ENCODE measurements around the gene RNU4-1. TPM values are rescaled to one million over a fixed set of nuclear protein-coding genes. Genes with fewer than 3 reads are reported as not detected.

RNU4-1 gene
- polyA plus RNA-seq (2013, experiment 1 of 2), result not detected
- not detected for polyA plus RNA-seq (2013, experiment 2 of 2)

- Histone ChIP-seq H3K79me1 (ENCODE audit: low read depth, low read length) (no peaks in the 10 kb centered on the region), H3K14ac (ENCODE audit: low read length) (no peak within 1 kb of the TSS), H3K4me1 (ENCODE audit: control insufficient read depth in 2 of 2, insufficient read depth in 1 of 2, low read depth in 1 of 2, low read length in 2 of 2) (peaks cover 1 to 5% of the 10 kb centered on the region in 2 donors), H3K4ac (ENCODE audit: low read length) (no peak within 1 kb of the TSS), H4K8ac (ENCODE audit: low read depth, low read length) (no peak within 1 kb of the TSS), H2BK120ac (ENCODE audit: low read depth, low read length) (no peak within 1 kb of the TSS), H3K36me3 (replicated peaks in 1 of 2; ENCODE audit: control insufficient read depth in 2 of 2, insufficient read depth in 2 of 2, low read length in 2 of 2) (no peaks in the 10 kb centered on the region), H3K18ac (ENCODE audit: low read length) (peak within 1 kb of the TSS; percentile 82), H2AFZ (ENCODE audit: low read length) (peak within 1 kb of the TSS; percentile 62), H3K27me3 (ENCODE audit: control insufficient read depth in 3 of 3, insufficient read depth in 3 of 3, low read depth in 1 of 3, low read length in 3 of 3) (no peaks in the 10 kb centered on the region), H3K23ac (ENCODE audit: low read depth, low read length, poor library complexity) (peak within 1 kb of the TSS; percentile 99), H3K4me2 (ENCODE audit: insufficient read depth, low read length, poor library complexity, severe bottlenecking) (peak within 1 kb of the TSS; percentile 74), H2AK5ac (ENCODE audit: low read depth, low read length) (no peak within 1 kb of the TSS), H2BK5ac (ENCODE audit: low read length) (peak within 1 kb of the TSS; percentile 100), H3K27ac (replicated peaks; ENCODE audit: low read length) (peak within 1 kb of the TSS; percentile 93), H2BK12ac (ENCODE audit: low read length) (no peak within 1 kb of the TSS), H3K4me3 (ENCODE audit: low read length in 2 of 2) (peak within 1 kb of the TSS; percentile 45 to 82), H3K9me3 (replicated peaks in 1 of 2; ENCODE audit: control insufficient read depth in 2 of 2, insufficient read depth in 1 of 2, low read depth in 1 of 2, low read length in 2 of 2) (no peaks in the 10 kb centered on the region), H3K9ac (ENCODE audit: low read depth, low read length, poor library complexity) (peak within 1 kb of the TSS; percentile 78), H4K91ac (ENCODE audit: low read depth, low read length, poor library complexity) (no peak within 1 kb of the TSS), H2BK15ac (ENCODE audit: low read length) (peak within 1 kb of the TSS; percentile 3)
- DNase-seq (ENCODE audit: low spot score), result peak; percentile 78
- WGBS, 2 donors (ENCODE audit: extremely low coverage in 2 of 2, insufficient read length in 2 of 2, insufficient replicate concordance in 1 of 2), result no CpG with 5 or more reads among the region's 29 CpGs
Measured at GRCh38 chr12:120292661-120293531, at the start of gene RNU4-1. Gene RNU4-1, minus strand, starts transcription at chr12:120293237.

- Histone ChIP-seq H3K27ac (replicated peaks; ENCODE audit: low read length) (peak overlapping the region; percentile 20), H3K9me3 (replicated peaks in 1 of 2; ENCODE audit: control insufficient read depth in 2 of 2, insufficient read depth in 1 of 2, low read depth in 1 of 2, low read length in 2 of 2) (peaks cover 4 to 8% of the 10 kb centered on the region in 2 donors), H4K91ac (ENCODE audit: low read depth, low read length, poor library complexity) (peak overlapping the region; percentile 3)
Measured at GRCh38 chr12:120342175-120343038, 49.4 kb upstream of the RNU4-1 start.

DNA sequence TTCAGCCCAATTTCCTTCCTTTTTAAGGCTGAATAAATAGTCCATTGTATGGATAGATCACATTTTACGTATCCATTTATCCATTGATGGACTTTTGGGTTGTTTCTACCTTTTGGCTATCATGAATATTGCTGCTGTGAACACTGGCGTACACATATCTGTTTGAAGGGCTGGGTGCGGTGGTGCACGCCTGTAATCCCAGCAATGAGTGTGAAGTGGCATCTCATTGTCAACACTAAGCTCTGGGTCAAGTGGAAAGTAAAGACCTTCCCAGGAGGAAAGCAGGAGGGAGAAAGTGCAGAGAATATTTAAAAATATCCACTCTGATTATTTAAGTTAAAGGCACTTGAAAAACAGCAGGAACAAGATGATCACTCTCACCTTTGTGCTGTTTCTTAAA lies 46.2 kb upstream of the RNU4-1 start:
- no CpG with 5 or more reads among the region's 4 CpGs for WGBS, 2 donors (ENCODE audit: extremely low coverage in 2 of 2, insufficient read length in 2 of 2, insufficient replicate concordance in 1 of 2)
- no peak overlapping the region for H3K14ac ChIP-seq (ENCODE audit: low read length)
- peaks cover 0 to 5% of the 10 kb centered on the region in 2 donors for H3K4me1 ChIP-seq (ENCODE audit: control insufficient read depth in 2 of 2, insufficient read depth in 1 of 2, low read depth in 1 of 2, low read length in 2 of 2)
- H3K4me2 ChIP-seq (ENCODE audit: insufficient read depth, low read length, poor library complexity, severe bottlenecking), result no peak overlapping the region
- H2BK5ac ChIP-seq (ENCODE audit: low read length), result no peak overlapping the region
- DNase-seq (ENCODE audit: low spot score), result no peak
- H3K9me3 ChIP-seq (replicated peaks in 1 of 2; ENCODE audit: control insufficient read depth in 2 of 2, insufficient read depth in 1 of 2, low read depth in 1 of 2, low read length in 2 of 2), result peaks cover 11 to 22% of the 10 kb centered on the region in 2 donors
- no peak overlapping the region for H2AFZ ChIP-seq (ENCODE audit: low read length)
- no peak overlapping the region for H3K4me3 ChIP-seq (ENCODE audit: low read length in 2 of 2)
- no peak overlapping the region for H3K23ac ChIP-seq (ENCODE audit: low read depth, low read length, poor library complexity)
- H2BK12ac ChIP-seq (ENCODE audit: low read length), result no peak overlapping the region
- no peak overlapping the region for H4K8ac ChIP-seq (ENCODE audit: low read depth, low read length)
- no peak overlapping the region for H3K27ac ChIP-seq (replicated peaks; ENCODE audit: low read length)
- no peaks in the 10 kb centered on the region for H3K27me3 ChIP-seq (ENCODE audit: control insufficient read depth in 3 of 3, insufficient read depth in 3 of 3, low read depth in 1 of 3, low read length in 3 of 3)
- no peak overlapping the region for H2BK120ac ChIP-seq (ENCODE audit: low read depth, low read length)
- no peak overlapping the region for H4K91ac ChIP-seq (ENCODE audit: low read depth, low read length, poor library complexity)
- H3K4ac ChIP-seq (ENCODE audit: low read length), result no peak overlapping the region
- no peak overlapping the region for H3K9ac ChIP-seq (ENCODE audit: low read depth, low read length, poor library complexity)
- no peaks in the 10 kb centered on the region for H3K79me1 ChIP-seq (ENCODE audit: low read depth, low read length)
- no peak overlapping the region for H2AK5ac ChIP-seq (ENCODE audit: low read depth, low read length)
- H3K18ac ChIP-seq (ENCODE audit: low read length), result no peak overlapping the region
- H2BK15ac ChIP-seq (ENCODE audit: low read length), result no peak overlapping the region
- peaks cover 11 to 21% of the 10 kb centered on the region in 2 donors for H3K36me3 ChIP-seq (replicated peaks in 1 of 2; ENCODE audit: control insufficient read depth in 2 of 2, insufficient read depth in 2 of 2, low read length in 2 of 2)

More at GRCh38 chr12:120342175-120343038, 49.4 kb upstream of the RNU4-1 start:
- Histone ChIP-seq H3K23ac (ENCODE audit: low read depth, low read length, poor library complexity) (no peak overlapping the region), H2BK120ac (ENCODE audit: low read depth, low read length) (no peak overlapping the region), H3K4me3 (ENCODE audit: low read length in 2 of 2) (no peak overlapping the region), H3K18ac (ENCODE audit: low read length) (no peak overlapping the region), H2BK12ac (ENCODE audit: low read length) (no peak overlapping the region), H3K14ac (ENCODE audit: low read length) (no peak overlapping the region), H2AK5ac (ENCODE audit: low read depth, low read length) (no peak overlapping the region), H3K36me3 (replicated peaks in 1 of 2; ENCODE audit: control insufficient read depth in 2 of 2, insufficient read depth in 2 of 2, low read length in 2 of 2) (peaks cover 29 to 51% of the 10 kb centered on the region in 2 donors), H3K4me1 (ENCODE audit: control insufficient read depth in 2 of 2, insufficient read depth in 1 of 2, low read depth in 1 of 2, low read length in 2 of 2) (peaks cover 0 to 5% of the 10 kb centered on the region in 2 donors), H3K79me1 (ENCODE audit: low read depth, low read length) (peaks cover 4% of the 10 kb centered on the region), H3K4ac (ENCODE audit: low read length) (no peak overlapping the region), H3K9ac (ENCODE audit: low read depth, low read length, poor library complexity) (no peak overlapping the region), H2AFZ (ENCODE audit: low read length) (no peak overlapping the region), H3K4me2 (ENCODE audit: insufficient read depth, low read length, poor library complexity, severe bottlenecking) (peak overlapping the region; percentile 11), H2BK5ac (ENCODE audit: low read length) (no peak overlapping the region), H2BK15ac (ENCODE audit: low read length) (no peak overlapping the region), H3K27me3 (ENCODE audit: control insufficient read depth in 3 of 3, insufficient read depth in 3 of 3, low read depth in 1 of 3, low read length in 3 of 3) (no peaks in the 10 kb centered on the region), H4K8ac (ENCODE audit: low read depth, low read length) (no peak overlapping the region)
- no peak for DNase-seq (ENCODE audit: low spot score)
- WGBS, 2 donors (ENCODE audit: extremely low coverage in 2 of 2, insufficient read length in 2 of 2, insufficient replicate concordance in 1 of 2), result no CpG with 5 or more reads among the region's 30 CpGs

All from neuronal stem cell (in vitro differentiated cells).